H1 (cell line): Measurements from ENCODE around the gene HOXB4.

Source experiments
- CTCF ChIP-seq, 3 experiments: IDR thresholded peaks; 1 replicate in 2 of 3; 2 replicates in 1 of 3; pipeline versions ENCODE4 v1.5.1 to v1.6.1; 2011; ENCODE audit warnings: low read length in 3 of 3, mild to moderate bottlenecking in 3 of 3, inconsistent platforms in 2 of 3, low read depth in 1 of 3, moderate library complexity in 1 of 3; ENCODE audit not compliant: insufficient read depth in 1 of 3; ENCODE audit errors: control extremely low read depth in 1 of 3
- POLR2A ChIP-seq, 2 experiments: IDR thresholded peaks; 1 replicate in 1 of 2; 2 replicates in 1 of 2; pipeline ENCODE4 v1.6.1; 2011; ENCODE audit warnings: low read depth in 2 of 2, low read length in 2 of 2, mild to moderate bottlenecking in 2 of 2; ENCODE audit errors: control extremely low read depth in 1 of 2
- SRF ChIP-seq: IDR thresholded peaks from 2 replicates; pipeline ENCODE4 v1.6.1; 2011; ENCODE audit warnings: mild to moderate bottlenecking, low read depth, low read length, moderate library complexity
- TAF1 ChIP-seq: IDR thresholded peaks from 2 replicates; pipeline ENCODE4 v1.6.1; 2011; ENCODE audit warnings: mild to moderate bottlenecking, low read depth, low read length

GRCh38 chr17:48601539-48602425 lies 23.6 kb upstream of the HOXB4 start:
- no peak for TF ChIP-seq CTCF (IDR thresholded peaks at IDR 0.05; ENCODE audit: control extremely low read depth in 1 of 3, insufficient read depth in 1 of 3, low read depth in 1 of 3, low read length in 3 of 3)
- TF ChIP-seq SRF = no peak
- no peak for TF ChIP-seq TAF1
- no peak for TF ChIP-seq POLR2A (IDR thresholded peaks at IDR 0.05; ENCODE audit: control extremely low read depth in 1 of 2, low read depth in 2 of 2, low read length in 2 of 2)
